GM12878 (cell line): ENCODE measurements around the gene TIMM17A. TPM values are rescaled to one million over a fixed set of nuclear protein-coding genes. Genes with fewer than 3 reads are reported as not detected.

Experiments
- ATAC-seq: fragments of 200-7000 bp; cut with Tn5 transposase; 3 replicates; pipeline ENCODE4 v1.9.1; 2020; ENCODE audit warnings: mild to moderate bottlenecking, moderate library complexity
- BruUV-seq: library from RNA; stranded (reverse); fragments of 400-500 nt; replicated peaks from 2 replicates; lab custom pipeline; 2021; lab: Mats Ljungman, UMichigan
- CTCF ChIA-PET: fragments of 300-600 bp; sonication (Branson Sonifier 250); formaldehyde crosslinking; extraction: SDS; loops from one replicate; lab custom pipeline; 2021; ENCODE audit warnings: inconsistent platforms; lab: Yijun Ruan, JAX
- POLR2A ChIA-PET: fragments of 350-600 bp; formaldehyde crosslinking; extraction: SDS; loops from one replicate; lab custom pipeline; 2021; ENCODE audit warnings: inconsistent platforms; lab: Charles Lee
- RAD21 ChIA-PET: fragments of 300-600 bp; sonication (Branson Sonifier 250); formaldehyde crosslinking; loops from one replicate; lab custom pipeline; 2023; ENCODE audit warnings: antibody characterized with exemption; ENCODE audit not compliant: unreplicated experiment; lab: Charles Lee
- SMC1A ChIA-PET: fragments of 300-600 bp; sonication (Branson Sonifier 250); formaldehyde crosslinking; loops from one replicate; lab custom pipeline; 2023; ENCODE audit not compliant: unreplicated experiment, uncharacterized antibody; lab: Charles Lee
- DNase-seq: peaks from one replicate; pipeline ENCODE4 v3.0.0-alpha.2; 2011; ENCODE audit warnings: low read depth, low spot score
- FAIRE-seq: peaks from 3 replicates; lab custom pipeline; 2011; peaks lifted over from hg19 to GRCh38; lab: Jason Lieb, UNC
- H2AFZ ChIP-seq: 2 replicates; pipeline ENCODE4 v1.6.0; 2011; ENCODE audit warnings: low read depth, low read length, control low read depth; ENCODE audit not compliant: control insufficient read depth
- H3K27ac ChIP-seq: 2 replicates; pipeline ENCODE4 v1.5.1; 2011; ENCODE audit warnings: control low read depth; ENCODE audit not compliant: control insufficient read depth, insufficient read depth
- H3K27me3 ChIP-seq, 2 experiments: replicated peaks in 1 of 2; 2 replicates each; pipeline versions ENCODE4 v1.6.0 to v1.6.1; 2011; ENCODE audit warnings: low read length in 1 of 2; ENCODE audit not compliant: control insufficient read depth in 2 of 2, insufficient read depth in 2 of 2
- H3K36me3 ChIP-seq, 2 experiments: 2 replicates each; pipeline ENCODE4 v1.5.1; 2011; ENCODE audit warnings: low read length in 1 of 2; ENCODE audit not compliant: control insufficient read depth in 2 of 2, insufficient read depth in 2 of 2
- H3K4me1 ChIP-seq: 2 replicates; pipeline ENCODE4 v1.6.1; 2011; ENCODE audit warnings: mild to moderate bottlenecking, low read length, moderate library complexity, mixed read lengths; ENCODE audit not compliant: control insufficient read depth, insufficient read depth
- H3K4me2 ChIP-seq: 2 replicates; pipeline ENCODE4 v1.6.0; 2011; ENCODE audit warnings: control low read depth; ENCODE audit not compliant: control insufficient read depth, insufficient read depth
- H3K4me3 ChIP-seq: fragments of 200-600 bp; sonication (generic); 2 replicates; pipeline ENCODE4 v1.5.1; 2016
- H3K79me2 ChIP-seq: 2 replicates; pipeline ENCODE4 v1.6.0; 2011; ENCODE audit warnings: low read length; ENCODE audit not compliant: control insufficient read depth, insufficient read depth
- H3K9ac ChIP-seq: 2 replicates; pipeline ENCODE4 v1.8.0; 2011; ENCODE audit warnings: low read length, control low read depth, mixed read lengths; ENCODE audit not compliant: control insufficient read depth, insufficient read depth
- H3K9me3 ChIP-seq: replicated peaks from 3 replicates; pipeline ENCODE4 v1.5.1; 2011; ENCODE audit warnings: mild to moderate bottlenecking, low read length; ENCODE audit not compliant: control insufficient read depth, insufficient read depth
- H4K20me1 ChIP-seq: 2 replicates; pipeline ENCODE4 v1.6.0; 2011; ENCODE audit not compliant: control insufficient read depth, insufficient read depth
- CREM ChIP-seq: IDR thresholded peaks from 2 replicates; pipeline ENCODE4 v1.6.1; 2014; ENCODE audit warnings: antibody characterized with exemption, low read depth
- E2F8 ChIP-seq: fragments of 450-650 bp; IDR thresholded peaks from 2 replicates; pipeline ENCODE4 v1.6.1; 2018; ENCODE audit warnings: mild to moderate bottlenecking, low read depth, moderate library complexity; ENCODE audit not compliant: partially characterized antibody
- HDAC2 ChIP-seq: fragments of 200-600 bp; sonication (generic); IDR thresholded peaks from 2 replicates; pipeline ENCODE4 v1.6.1; 2017
- REST ChIP-seq: IDR thresholded peaks from 2 replicates; pipeline ENCODE4 v1.6.1; 2012; ENCODE audit warnings: mild to moderate bottlenecking, low read depth, low read length
- SKIL ChIP-seq: fragments of 450-650 bp; IDR thresholded peaks from 2 replicates; pipeline ENCODE4 v1.6.1; 2017; ENCODE audit warnings: mild to moderate bottlenecking, low read depth, inconsistent platforms; ENCODE audit not compliant: poor library complexity, severe bottlenecking
- STAT3 ChIP-seq: IDR thresholded peaks from 2 replicates; pipeline ENCODE4 v1.6.1; 2011; ENCODE audit warnings: low read depth, low read length, improper control_type of control experiment
- ZNF592 ChIP-seq: fragments of 450-650 bp; IDR thresholded peaks from 2 replicates; pipeline ENCODE4 v1.6.1; 2017; ENCODE audit warnings: mild to moderate bottlenecking, moderate library complexity
- WGBS: methylation state at CpG from one replicate; pipeline ENCODE4 v1.1.6; 2016; ENCODE audit warnings: low lambda C conversion rate; ENCODE audit not compliant: insufficient replicate concordance, insufficient coverage; ENCODE audit errors: missing lambda C conversion rate; 5-methylcytosine and 5-hydroxymethylcytosine counted together
- in situ Hi-C: fragments of 300-500 bp; cut with MboI; formaldehyde crosslinking; loops from 9 replicates; pipeline ENCODE4 v1.14.3; 2018; ENCODE audit warnings: mixed read lengths
- intact Hi-C: fragments of 100-400 bp; cut with micrococcal nuclease; formaldehyde crosslinking; loops from one replicate; pipeline ENCODE4 v1.14.2; 2022; ENCODE audit not compliant: unreplicated experiment
- polyA plus RNA-seq, 11 experiments: library from polyadenylated mRNA; depleted of rRNA in 4 of 11; unstranded in 6 of 11; stranded (reverse) in 5 of 11; fragments of >200 nt; fragmentation: Nextera tagmentation in 4 of 11; fragmentation: Illumina TruSeq in 1 of 11; extraction: Ambion mirVana in 4 of 11; extraction: Trizol in 1 of 11; gene quantifications; 1 replicate in 1 of 11; 2 replicates in 10 of 11; pipeline versions ENCODE4 v1.2.1 to v1.2.3, GENCODE V29; 2011 to 2016; ENCODE audit warnings: inconsistent platforms in 2 of 11, missing spikeins in 2 of 11, low read depth in 1 of 11
- total RNA-seq, 4 experiments: library from RNA; depleted of rRNA in 3 of 4; stranded (reverse); fragments of >200 nt in 3 of 4; fragmentation: Illumina TruSeq in 1 of 4; extraction: Trizol in 1 of 4; gene quantifications; 2 replicates each; pipeline versions ENCODE4 v1.2.1 to v1.2.3, GENCODE V29; 2013 to 2021

Gene TIMM17A
- total and polyA plus RNA-seq, 10 of the 15 experiments (the other 5 are each of a cell fraction or from before 2014, with no cell fraction given) = 68.6 to 357 (median 92.4) TPM

GRCh38 chr1:202012544-202013478, 57.5 kb downstream of the TIMM17A start (continued):
- no peak for TF ChIP-seq SKIL

GRCh38 chr1:202013603-202014002, 58.3 kb downstream of the TIMM17A start:
- H3K9ac ChIP-seq = no peak overlapping the region
- no peaks in the 10 kb centered on the region for H4K20me1 ChIP-seq
- intact Hi-C loops (no loop called here), in situ Hi-C loops (loop anchor here (5.0 kb wide), 1 partner anchor 109 kb away; the partner anchor contains the start of gene GPR37L1)
- H3K36me3 ChIP-seq = no peaks in the 10 kb centered on the region
- CTCF ChIA-PET = no interaction called here
- no peaks in the 10 kb centered on the region for H3K27me3 ChIP-seq
- ATAC-seq (no peak), DNase-seq (no peak), FAIRE-seq (no peak)
- RAD21 ChIA-PET = no interaction called here
- BruUV-seq = no TSS peak
- H3K79me2 ChIP-seq = no peaks in the 10 kb centered on the region
- 71% methylated on average over 12 of the region's 12 CpGs for WGBS
- SMC1A ChIA-PET = interaction anchor here (0.6 kb wide), 1 partner anchor 20 kb away, joined by 3 read pairs; no protein-coding TSS in a partner anchor
- H3K4me2 ChIP-seq = no peak overlapping the region
- H3K27ac ChIP-seq = no peak overlapping the region
- H3K4me1 ChIP-seq = peaks cover 11% of the 10 kb centered on the region
- POLR2A ChIA-PET = no interaction called here
- no peaks in the 10 kb centered on the region for H3K9me3 ChIP-seq
- H3K4me3 ChIP-seq = no peak overlapping the region
- no peak overlapping the region for H2AFZ ChIP-seq
- TF ChIP-seq REST (no peak), E2F8 (no peak), STAT3 (no peak), ZNF592 (no peak), HDAC2 (no peak), CREM (no peak)
